ENCODE measurements around the gene IL13. TPM values are rescaled to one million over a fixed set of nuclear protein-coding genes. Genes with fewer than 3 reads are reported as not detected.
A peak's percentile ranks its signal among the peaks of the same experiment; 100 is the strongest.

Gene IL13
- total RNA-seq, 1 experiment from 2014 or later = not detected

DNA sequence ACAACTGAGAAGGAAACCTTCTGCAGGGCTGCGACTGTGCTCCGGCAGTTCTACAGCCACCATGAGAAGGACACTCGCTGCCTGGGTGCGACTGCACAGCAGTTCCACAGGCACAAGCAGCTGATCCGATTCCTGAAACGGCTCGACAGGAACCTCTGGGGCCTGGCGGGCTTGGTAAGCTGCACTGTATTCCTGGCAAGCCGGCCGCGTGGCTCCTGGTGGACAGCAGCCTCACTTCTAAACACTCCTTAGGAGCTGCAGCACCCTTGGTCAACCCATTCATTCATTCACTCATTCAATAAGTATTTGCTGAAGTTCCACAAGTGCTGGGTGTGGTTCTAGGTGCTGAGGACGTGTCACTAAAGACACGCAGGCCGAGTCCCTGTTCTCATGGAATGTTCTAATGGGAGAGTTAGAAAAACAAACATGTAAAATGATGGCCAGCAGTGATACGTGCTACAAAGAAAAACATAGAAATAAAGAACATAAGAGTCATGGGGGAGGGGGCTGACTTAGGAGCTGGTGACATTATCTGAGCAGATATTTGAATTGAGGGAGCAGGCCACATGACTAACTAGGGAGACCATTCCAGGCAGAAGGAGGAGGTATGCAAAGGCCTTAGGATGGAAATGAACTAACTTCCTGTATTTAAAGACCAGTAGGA is 21.9 kb downstream of the IL13 start:
- Mint-ChIP-seq H3K36me3 (ENCODE audit: insufficient read depth in 1 of 3, low read depth in 3 of 3) (no peaks in the 10 kb centered on the region), H3K4me1 (peaks cover 4 to 5% of the 10 kb centered on the region in 2 experiments; a peak in 1 of 4 replicates), H3K27me3 (ENCODE audit: low read depth) (no peaks in the 10 kb centered on the region; the same call in 1 of the 2 replicates), H3K4me3 (no peak overlapping the region), H3K27ac (no peak overlapping the region), H3K9me3 (no peaks in the 10 kb centered on the region)
- Histone ChIP-seq H2BK20ac (ENCODE audit: low read depth, low read length, poor library complexity, severe bottlenecking) (no peak overlapping the region), H2BK5ac (ENCODE audit: insufficient read length, low read length) (no peak overlapping the region), H3K4ac (ENCODE audit: low read depth, low read length) (no peak overlapping the region), H2BK120ac (ENCODE audit: low read depth, low read length, poor library complexity, severe bottlenecking) (no peak overlapping the region), H3K14ac (ENCODE audit: insufficient read depth, low read length) (no peak overlapping the region), H3K9ac (ENCODE audit: extremely low read depth, insufficient read length, low read length) (no peak overlapping the region), H3K27ac (ENCODE audit: insufficient read length, low read depth, low read length) (no peak overlapping the region), H3K18ac (ENCODE audit: insufficient read length, low read depth, low read length) (no peak overlapping the region), H4K91ac (ENCODE audit: insufficient read length, low read depth, low read length) (no peak overlapping the region), H3K27me3 (ENCODE audit: insufficient read depth, low read length) (no peaks in the 10 kb centered on the region), H3K23me2 (ENCODE audit: insufficient read length, low read depth, low read length, poor library complexity, severe bottlenecking) (no peaks in the 10 kb centered on the region), H4K20me1 (ENCODE audit: control insufficient read depth, insufficient read depth, insufficient read length) (peaks cover 3% of the 10 kb centered on the region), H3K56ac (ENCODE audit: insufficient read length, low read depth, low read length) (no peak overlapping the region), H3K79me2 (ENCODE audit: insufficient read depth, low read length) (no peaks in the 10 kb centered on the region), H4K8ac (replicated peaks; ENCODE audit: insufficient read length, low read depth, low read length) (no peak overlapping the region), H2BK15ac (ENCODE audit: low read depth, low read length) (no peak overlapping the region), H2BK12ac (ENCODE audit: insufficient read length, low read depth, low read length) (no peak overlapping the region), H3K23ac (ENCODE audit: insufficient read length, low read depth, low read length) (no peak overlapping the region), H2AFZ (ENCODE audit: low read length) (no peak overlapping the region), H3K79me1 (ENCODE audit: insufficient read depth, low read depth, low read length, poor library complexity, severe bottlenecking) (no peaks in the 10 kb centered on the region), H2AK5ac (ENCODE audit: insufficient read length, low read length) (no peak overlapping the region), H4K5ac (ENCODE audit: insufficient read length, low read depth, low read length) (no peak overlapping the region), H3K4me2 (ENCODE audit: insufficient read depth, insufficient read length, low read length) (no peak overlapping the region), H3T11ph (ENCODE audit: low read length) (no peak overlapping the region), H3K9me3 (ENCODE audit: control insufficient read depth, low read depth, low read length) (no peaks in the 10 kb centered on the region), H3K4me1 (ENCODE audit: insufficient read depth, low read length) (no peaks in the 10 kb centered on the region)
- no peak for TF ChIP-seq CTCF (conservative IDR thresholded peaks at IDR 0.05)
- WGBS (ENCODE audit: extremely low coverage, insufficient read length, low lambda C conversion rate) = no CpG with 5 or more reads among the region's 15 CpGs
- peak; percentile 21 for DNase-seq

Data from H9 (cell line).